ENCODE data around the gene STAG3.
"Not testable (repeated sequence)": the region's sequence is repeated elsewhere in the genome, so short reads cannot be mapped to it uniquely, and the experiment has no call there.

GRCh38 chr7:100262896-100263295 lies 85.2 kb downstream of the STAG3 start:
- not testable (repeated sequence) for TF ChIP-seq REST (IDR thresholded peaks at IDR 0.05; ENCODE audit: low read depth, low read length); TAF1 (IDR thresholded peaks at IDR 0.05; ENCODE audit: borderline replicate concordance, low read depth, low read length); BACH1 (IDR thresholded peaks at IDR 0.05; ENCODE audit: borderline replicate concordance); CTCF (IDR thresholded peaks at IDR 0.05 in 2 of 3, conservative IDR thresholded peaks at IDR 0.05 in 1 of 3; ENCODE audit: control insufficient read depth in 2 of 3, extremely low read depth in 1 of 3, insufficient read depth in 1 of 3, low read depth in 3 of 3, low read length in 3 of 3); STAT1 (conservative IDR thresholded peaks at IDR 0.05); EZH2 (IDR thresholded peaks at IDR 0.05; ENCODE audit: borderline replicate concordance, control insufficient read depth, low read depth, low read length); MEF2A (IDR thresholded peaks at IDR 0.05; ENCODE audit: insufficient read depth, low read depth, low read length); POLR2A (IDR thresholded peaks at IDR 0.05; ENCODE audit: low read depth, low read length); SUZ12 (IDR thresholded peaks at IDR 0.05; ENCODE audit: unreplicated experiment); ZBED1 (IDR thresholded peaks at IDR 0.05; ENCODE audit: borderline replicate concordance)
- TF ChIP-seq, protein P1, sequence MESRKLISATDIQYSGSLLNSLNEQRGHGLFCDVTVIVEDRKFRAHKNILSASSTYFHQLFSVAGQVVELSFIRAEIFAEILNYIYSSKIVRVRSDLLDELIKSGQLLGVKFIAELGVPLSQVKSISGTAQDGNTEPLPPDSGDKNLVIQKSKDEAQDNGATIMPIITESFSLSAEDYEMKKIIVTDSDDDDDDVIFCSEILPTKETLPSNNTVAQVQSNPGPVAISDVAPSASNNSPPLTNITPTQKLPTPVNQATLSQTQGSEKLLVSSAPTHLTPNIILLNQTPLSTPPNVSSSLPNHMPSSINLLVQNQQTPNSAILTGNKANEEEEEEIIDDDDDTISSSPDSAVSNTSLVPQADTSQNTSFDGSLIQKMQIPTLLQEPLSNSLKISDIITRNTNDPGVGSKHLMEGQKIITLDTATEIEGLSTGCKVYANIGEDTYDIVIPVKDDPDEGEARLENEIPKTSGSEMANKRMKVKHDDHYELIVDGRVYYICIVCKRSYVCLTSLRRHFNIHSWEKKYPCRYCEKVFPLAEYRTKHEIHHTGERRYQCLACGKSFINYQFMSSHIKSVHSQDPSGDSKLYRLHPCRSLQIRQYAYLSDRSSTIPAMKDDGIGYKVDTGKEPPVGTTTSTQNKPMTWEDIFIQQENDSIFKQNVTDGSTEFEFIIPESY (IDR thresholded peaks at IDR 0.05), result not testable (repeated sequence)
- TF ChIP-seq, protein P2, sequence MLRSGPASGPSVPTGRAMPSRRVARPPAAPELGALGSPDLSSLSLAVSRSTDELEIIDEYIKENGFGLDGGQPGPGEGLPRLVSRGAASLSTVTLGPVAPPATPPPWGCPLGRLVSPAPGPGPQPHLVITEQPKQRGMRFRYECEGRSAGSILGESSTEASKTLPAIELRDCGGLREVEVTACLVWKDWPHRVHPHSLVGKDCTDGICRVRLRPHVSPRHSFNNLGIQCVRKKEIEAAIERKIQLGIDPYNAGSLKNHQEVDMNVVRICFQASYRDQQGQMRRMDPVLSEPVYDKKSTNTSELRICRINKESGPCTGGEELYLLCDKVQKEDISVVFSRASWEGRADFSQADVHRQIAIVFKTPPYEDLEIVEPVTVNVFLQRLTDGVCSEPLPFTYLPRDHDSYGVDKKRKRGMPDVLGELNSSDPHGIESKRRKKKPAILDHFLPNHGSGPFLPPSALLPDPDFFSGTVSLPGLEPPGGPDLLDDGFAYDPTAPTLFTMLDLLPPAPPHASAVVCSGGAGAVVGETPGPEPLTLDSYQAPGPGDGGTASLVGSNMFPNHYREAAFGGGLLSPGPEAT (IDR thresholded peaks at IDR 0.05; ENCODE audit: low read depth), result not testable (repeated sequence)
- TF ChIP-seq, protein P3, sequence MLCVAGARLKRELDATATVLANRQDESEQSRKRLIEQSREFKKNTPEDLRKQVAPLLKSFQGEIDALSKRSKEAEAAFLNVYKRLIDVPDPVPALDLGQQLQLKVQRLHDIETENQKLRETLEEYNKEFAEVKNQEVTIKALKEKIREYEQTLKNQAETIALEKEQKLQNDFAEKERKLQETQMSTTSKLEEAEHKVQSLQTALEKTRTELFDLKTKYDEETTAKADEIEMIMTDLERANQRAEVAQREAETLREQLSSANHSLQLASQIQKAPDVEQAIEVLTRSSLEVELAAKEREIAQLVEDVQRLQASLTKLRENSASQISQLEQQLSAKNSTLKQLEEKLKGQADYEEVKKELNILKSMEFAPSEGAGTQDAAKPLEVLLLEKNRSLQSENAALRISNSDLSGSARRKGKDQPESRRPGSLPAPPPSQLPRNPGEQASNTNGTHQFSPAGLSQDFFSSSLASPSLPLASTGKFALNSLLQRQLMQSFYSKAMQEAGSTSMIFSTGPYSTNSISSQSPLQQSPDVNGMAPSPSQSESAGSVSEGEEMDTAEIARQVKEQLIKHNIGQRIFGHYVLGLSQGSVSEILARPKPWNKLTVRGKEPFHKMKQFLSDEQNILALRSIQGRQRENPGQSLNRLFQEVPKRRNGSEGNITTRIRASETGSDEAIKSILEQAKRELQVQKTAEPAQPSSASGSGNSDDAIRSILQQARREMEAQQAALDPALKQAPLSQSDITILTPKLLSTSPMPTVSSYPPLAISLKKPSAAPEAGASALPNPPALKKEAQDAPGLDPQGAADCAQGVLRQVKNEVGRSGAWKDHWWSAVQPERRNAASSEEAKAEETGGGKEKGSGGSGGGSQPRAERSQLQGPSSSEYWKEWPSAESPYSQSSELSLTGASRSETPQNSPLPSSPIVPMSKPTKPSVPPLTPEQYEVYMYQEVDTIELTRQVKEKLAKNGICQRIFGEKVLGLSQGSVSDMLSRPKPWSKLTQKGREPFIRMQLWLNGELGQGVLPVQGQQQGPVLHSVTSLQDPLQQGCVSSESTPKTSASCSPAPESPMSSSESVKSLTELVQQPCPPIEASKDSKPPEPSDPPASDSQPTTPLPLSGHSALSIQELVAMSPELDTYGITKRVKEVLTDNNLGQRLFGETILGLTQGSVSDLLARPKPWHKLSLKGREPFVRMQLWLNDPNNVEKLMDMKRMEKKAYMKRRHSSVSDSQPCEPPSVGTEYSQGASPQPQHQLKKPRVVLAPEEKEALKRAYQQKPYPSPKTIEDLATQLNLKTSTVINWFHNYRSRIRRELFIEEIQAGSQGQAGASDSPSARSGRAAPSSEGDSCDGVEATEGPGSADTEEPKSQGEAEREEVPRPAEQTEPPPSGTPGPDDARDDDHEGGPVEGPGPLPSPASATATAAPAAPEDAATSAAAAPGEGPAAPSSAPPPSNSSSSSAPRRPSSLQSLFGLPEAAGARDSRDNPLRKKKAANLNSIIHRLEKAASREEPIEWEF (IDR thresholded peaks at IDR 0.05; ENCODE audit: insufficient replicate concordance, low read depth, low read length), result not testable (repeated sequence)
